ENCODE data around the gene KDM4D.

DNA sequence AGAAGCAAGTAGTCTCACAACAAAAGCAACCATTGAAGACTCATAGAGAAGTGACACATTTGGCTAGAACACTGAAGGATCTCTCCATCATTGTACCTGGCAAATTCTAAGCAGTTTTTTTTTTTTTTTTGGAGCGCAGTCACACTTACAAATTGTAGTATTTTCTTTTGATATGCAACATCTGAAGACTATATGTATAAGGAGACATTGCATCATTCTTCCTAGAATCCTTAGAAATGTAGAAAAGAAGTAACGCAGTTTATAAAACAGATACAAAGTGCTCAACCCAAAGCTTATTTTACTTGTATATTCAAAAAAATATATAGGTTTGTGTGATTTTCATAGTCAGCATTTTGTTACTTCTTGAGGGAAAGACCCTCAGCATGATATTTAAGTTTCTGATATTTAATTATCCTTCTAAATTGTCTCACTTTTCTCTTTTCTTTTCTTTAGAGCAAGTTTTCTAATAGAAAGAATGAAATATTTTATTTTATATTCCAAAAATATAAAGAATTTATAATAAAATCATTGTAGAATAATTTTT, 20.0 kb downstream of the KDM4D start:
- TF ChIP-seq, protein P1, sequence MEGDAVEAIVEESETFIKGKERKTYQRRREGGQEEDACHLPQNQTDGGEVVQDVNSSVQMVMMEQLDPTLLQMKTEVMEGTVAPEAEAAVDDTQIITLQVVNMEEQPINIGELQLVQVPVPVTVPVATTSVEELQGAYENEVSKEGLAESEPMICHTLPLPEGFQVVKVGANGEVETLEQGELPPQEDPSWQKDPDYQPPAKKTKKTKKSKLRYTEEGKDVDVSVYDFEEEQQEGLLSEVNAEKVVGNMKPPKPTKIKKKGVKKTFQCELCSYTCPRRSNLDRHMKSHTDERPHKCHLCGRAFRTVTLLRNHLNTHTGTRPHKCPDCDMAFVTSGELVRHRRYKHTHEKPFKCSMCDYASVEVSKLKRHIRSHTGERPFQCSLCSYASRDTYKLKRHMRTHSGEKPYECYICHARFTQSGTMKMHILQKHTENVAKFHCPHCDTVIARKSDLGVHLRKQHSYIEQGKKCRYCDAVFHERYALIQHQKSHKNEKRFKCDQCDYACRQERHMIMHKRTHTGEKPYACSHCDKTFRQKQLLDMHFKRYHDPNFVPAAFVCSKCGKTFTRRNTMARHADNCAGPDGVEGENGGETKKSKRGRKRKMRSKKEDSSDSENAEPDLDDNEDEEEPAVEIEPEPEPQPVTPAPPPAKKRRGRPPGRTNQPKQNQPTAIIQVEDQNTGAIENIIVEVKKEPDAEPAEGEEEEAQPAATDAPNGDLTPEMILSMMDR (IDR thresholded peaks at IDR 0.05) = no peak
- TF ChIP-seq GTF2I (CRISPR knock-in tag; conservative IDR thresholded peaks at IDR 0.05) (no peak), TCF7 (CRISPR knock-in tag; IDR thresholded peaks at IDR 0.05; ENCODE audit: low read depth) (no peak), FOXJ3 (CRISPR knock-in tag; IDR thresholded peaks at IDR 0.05; ENCODE audit: borderline replicate concordance) (no peak), FOXP1 (CRISPR knock-in tag; IDR thresholded peaks at IDR 0.05; ENCODE audit: borderline replicate concordance) (no peak)
- TF ChIP-seq, protein P2, sequence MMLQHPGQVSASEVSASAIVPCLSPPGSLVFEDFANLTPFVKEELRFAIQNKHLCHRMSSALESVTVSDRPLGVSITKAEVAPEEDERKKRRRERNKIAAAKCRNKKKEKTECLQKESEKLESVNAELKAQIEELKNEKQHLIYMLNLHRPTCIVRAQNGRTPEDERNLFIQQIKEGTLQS (CRISPR knock-in tag; conservative IDR thresholded peaks at IDR 0.05) = no peak
- TF ChIP-seq, protein P3, sequence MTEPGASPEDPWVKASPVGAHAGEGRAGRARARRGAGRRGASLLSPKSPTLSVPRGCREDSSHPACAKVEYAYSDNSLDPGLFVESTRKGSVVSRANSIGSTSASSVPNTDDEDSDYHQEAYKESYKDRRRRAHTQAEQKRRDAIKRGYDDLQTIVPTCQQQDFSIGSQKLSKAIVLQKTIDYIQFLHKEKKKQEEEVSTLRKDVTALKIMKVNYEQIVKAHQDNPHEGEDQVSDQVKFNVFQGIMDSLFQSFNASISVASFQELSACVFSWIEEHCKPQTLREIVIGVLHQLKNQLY (CRISPR knock-in tag; IDR thresholded peaks at IDR 0.05) = no peak
- TF ChIP-seq, protein P4, sequence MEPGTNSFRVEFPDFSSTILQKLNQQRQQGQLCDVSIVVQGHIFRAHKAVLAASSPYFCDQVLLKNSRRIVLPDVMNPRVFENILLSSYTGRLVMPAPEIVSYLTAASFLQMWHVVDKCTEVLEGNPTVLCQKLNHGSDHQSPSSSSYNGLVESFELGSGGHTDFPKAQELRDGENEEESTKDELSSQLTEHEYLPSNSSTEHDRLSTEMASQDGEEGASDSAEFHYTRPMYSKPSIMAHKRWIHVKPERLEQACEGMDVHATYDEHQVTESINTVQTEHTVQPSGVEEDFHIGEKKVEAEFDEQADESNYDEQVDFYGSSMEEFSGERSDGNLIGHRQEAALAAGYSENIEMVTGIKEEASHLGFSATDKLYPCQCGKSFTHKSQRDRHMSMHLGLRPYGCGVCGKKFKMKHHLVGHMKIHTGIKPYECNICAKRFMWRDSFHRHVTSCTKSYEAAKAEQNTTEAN (CRISPR knock-in tag; IDR thresholded peaks at IDR 0.05) = no peak
